Osteoblast (primary cell): ENCODE data around the gene KCNMB4. TPM values are rescaled to one million over a fixed set of nuclear protein-coding genes. Genes with fewer than 3 reads are reported as not detected.

Experiments used
- DNase-seq: peaks from one replicate; pipeline ENCODE4 v3.0.0; 2011; ENCODE audit warnings: low spot score, mixed read lengths; ENCODE audit not compliant: insufficient read length; ENCODE audit errors: missing footprints
- H2AFZ ChIP-seq: 2 replicates; pipeline ENCODE4 v1.6.0; 2011; ENCODE audit warnings: mild to moderate bottlenecking, low read length
- H3K27ac ChIP-seq: 2 replicates; pipeline ENCODE4 v1.5.1; 2011; ENCODE audit warnings: mild to moderate bottlenecking, low read depth, low read length, moderate library complexity
- H3K27me3 ChIP-seq: 2 replicates; pipeline ENCODE4 v1.6.0; 2012; ENCODE audit warnings: mild to moderate bottlenecking, control low read depth, inconsistent platforms, low read length, moderate library complexity; ENCODE audit not compliant: insufficient read depth
- H3K36me3 ChIP-seq: 2 replicates; pipeline ENCODE4 v1.5.1; 2011; ENCODE audit warnings: mild to moderate bottlenecking, low read length, control low read depth, moderate library complexity; ENCODE audit not compliant: insufficient read depth
- H3K4me1 ChIP-seq: 2 replicates; pipeline ENCODE4 v1.5.1; 2011; ENCODE audit warnings: mild to moderate bottlenecking, low read length, control low read depth, moderate library complexity; ENCODE audit not compliant: insufficient read depth
- H3K4me2 ChIP-seq: 2 replicates; pipeline ENCODE4 v1.6.0; 2011; ENCODE audit warnings: mild to moderate bottlenecking, low read length; ENCODE audit not compliant: insufficient read depth
- H3K4me3 ChIP-seq: fragments of 200-600 bp; sonication (generic); 3 replicates; pipeline ENCODE4 v1.5.1; 2012; ENCODE audit warnings: mild to moderate bottlenecking, low read length, inconsistent platforms; ENCODE audit not compliant: insufficient read depth
- H3K79me2 ChIP-seq: 2 replicates; pipeline ENCODE4 v1.6.0; 2012; ENCODE audit warnings: mild to moderate bottlenecking, low read length, control low read depth, inconsistent platforms; ENCODE audit not compliant: insufficient read depth
- H3K9me3 ChIP-seq: 2 replicates; pipeline ENCODE4 v1.5.1; 2011; ENCODE audit warnings: low read depth, low read length, control low read depth
- H4K20me1 ChIP-seq: 2 replicates; pipeline ENCODE4 v1.6.0; 2012; ENCODE audit warnings: mild to moderate bottlenecking, low read length, control low read depth; ENCODE audit not compliant: insufficient read depth
- small RNA-seq: library from RNA; depleted of rRNA; stranded (forward); fragments of <200 nt; gene quantifications from one replicate; pipeline ENCODE3, GENCODE V24; 2012
- total RNA-seq: library from RNA; depleted of rRNA; stranded (reverse); fragments of >200 nt; gene quantifications from 2 replicates; pipeline ENCODE4 v1.2.3, GENCODE V29; 2012
- TF ChIP-seq, protein P1 (sequence below): IDR thresholded peaks from 2 replicates; pipeline ENCODE4 v1.5.1; 2011; ENCODE audit warnings: mild to moderate bottlenecking, low read depth, low read length, moderate library complexity; ENCODE audit errors: extremely low read depth

The KCNMB4 gene
- total RNA-seq, 1 donor = under 0.01 TPM

DNA sequence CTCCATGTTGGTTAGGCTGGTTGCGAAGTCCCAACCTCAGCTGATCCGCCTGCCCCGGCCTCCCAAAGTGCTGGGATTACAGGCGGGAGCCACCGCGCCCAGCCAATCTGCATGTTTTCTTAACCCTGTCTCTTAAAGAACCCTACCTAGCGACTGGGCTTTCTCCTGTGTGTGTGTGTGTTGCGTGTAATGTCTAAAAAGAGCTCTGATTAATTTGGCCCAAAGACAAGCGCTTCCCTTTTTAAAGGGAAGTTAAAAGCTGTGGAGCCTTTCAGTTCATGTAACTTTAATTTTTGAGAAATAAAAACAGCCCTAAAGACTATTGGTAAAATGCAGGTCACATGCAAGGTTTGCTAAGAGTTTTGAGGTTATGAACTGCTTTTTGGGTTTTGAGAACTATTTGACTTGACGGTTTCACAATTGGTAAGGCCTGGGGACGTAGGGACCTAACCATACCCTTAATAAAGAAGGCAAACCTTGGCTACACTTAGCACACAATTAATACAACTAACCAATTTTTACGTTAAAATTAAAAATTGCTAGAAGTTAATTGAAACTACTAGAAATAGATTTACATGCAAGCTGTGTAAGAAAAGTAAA is 103.2 kb downstream of the KCNMB4 start:
- TF ChIP-seq, protein P1, sequence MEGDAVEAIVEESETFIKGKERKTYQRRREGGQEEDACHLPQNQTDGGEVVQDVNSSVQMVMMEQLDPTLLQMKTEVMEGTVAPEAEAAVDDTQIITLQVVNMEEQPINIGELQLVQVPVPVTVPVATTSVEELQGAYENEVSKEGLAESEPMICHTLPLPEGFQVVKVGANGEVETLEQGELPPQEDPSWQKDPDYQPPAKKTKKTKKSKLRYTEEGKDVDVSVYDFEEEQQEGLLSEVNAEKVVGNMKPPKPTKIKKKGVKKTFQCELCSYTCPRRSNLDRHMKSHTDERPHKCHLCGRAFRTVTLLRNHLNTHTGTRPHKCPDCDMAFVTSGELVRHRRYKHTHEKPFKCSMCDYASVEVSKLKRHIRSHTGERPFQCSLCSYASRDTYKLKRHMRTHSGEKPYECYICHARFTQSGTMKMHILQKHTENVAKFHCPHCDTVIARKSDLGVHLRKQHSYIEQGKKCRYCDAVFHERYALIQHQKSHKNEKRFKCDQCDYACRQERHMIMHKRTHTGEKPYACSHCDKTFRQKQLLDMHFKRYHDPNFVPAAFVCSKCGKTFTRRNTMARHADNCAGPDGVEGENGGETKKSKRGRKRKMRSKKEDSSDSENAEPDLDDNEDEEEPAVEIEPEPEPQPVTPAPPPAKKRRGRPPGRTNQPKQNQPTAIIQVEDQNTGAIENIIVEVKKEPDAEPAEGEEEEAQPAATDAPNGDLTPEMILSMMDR = no peak
- no peak overlapping the region for H3K4me3 ChIP-seq
- no peaks in the 10 kb centered on the region for H3K27me3 ChIP-seq
- no peaks in the 10 kb centered on the region for H4K20me1 ChIP-seq
- no peak overlapping the region for H3K4me2 ChIP-seq
- no peaks in the 10 kb centered on the region for H3K79me2 ChIP-seq
- no peaks in the 10 kb centered on the region for H3K4me1 ChIP-seq
- H3K36me3 ChIP-seq = no peaks in the 10 kb centered on the region
- H2AFZ ChIP-seq = no peak overlapping the region
- peak; percentile 6 for DNase-seq
- H3K27ac ChIP-seq = no peak overlapping the region
- H3K9me3 ChIP-seq = no peaks in the 10 kb centered on the region

DNA sequence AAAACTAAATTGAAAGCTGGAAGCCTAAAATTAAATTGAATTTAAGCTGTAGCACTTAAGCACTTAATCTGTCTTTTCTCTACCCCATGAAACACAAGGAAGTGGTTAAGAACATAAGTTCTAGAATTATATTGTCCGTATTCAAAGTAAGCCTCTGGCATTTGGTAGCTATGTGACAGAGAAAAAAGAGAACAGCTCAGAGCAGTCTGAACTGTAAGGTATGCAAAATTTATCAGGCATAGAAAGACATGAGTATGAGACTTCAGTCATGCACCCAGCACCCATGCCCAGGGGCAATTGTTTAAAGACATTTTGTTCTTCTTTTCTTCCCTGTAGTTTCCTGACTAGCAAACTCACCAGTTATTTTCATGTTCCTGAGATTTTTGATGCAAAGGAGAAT is 116.7 kb downstream of the KCNMB4 start:
- Histone ChIP-seq H3K27ac (no peak overlapping the region), H3K4me3 (no peak overlapping the region), H3K9me3 (no peaks in the 10 kb centered on the region), H3K4me1 (no peaks in the 10 kb centered on the region), H3K4me2 (no peak overlapping the region), H3K79me2 (no peaks in the 10 kb centered on the region), H4K20me1 (no peaks in the 10 kb centered on the region), H3K36me3 (no peaks in the 10 kb centered on the region), H3K27me3 (no peaks in the 10 kb centered on the region), H2AFZ (no peak overlapping the region)
- DNase-seq = no peak
- TF ChIP-seq, protein P1 = no peak

Small RNA genes lying within 50 kb of the gene (small RNA-seq; reads per million reads assigned to genes)
- gene RNU4-65P = not detected

Other genes starting within 250 kb of the KCNMB4 start
- gene CNOT2, start 122.9 kb upstream of the KCNMB4 start, total RNA-seq = 144 and 153 TPM in 2 replicates